Calu3 (cell line): Measurements from ENCODE around the gene ITIH4. TPM values are rescaled to one million over a fixed set of nuclear protein-coding genes. Genes with fewer than 3 reads are reported as not detected.

ENCODE experiments used
- BruUV-seq: library from RNA; stranded (reverse); fragments of 400-500 nt; replicated peaks from 2 replicates; lab custom pipeline; 2021; lab: Mats Ljungman, UMichigan
- CTCF ChIA-PET: fragments of 300-600 bp; sonication (Branson Sonifier 250); formaldehyde crosslinking; loops from one replicate; lab custom pipeline; 2022; ENCODE audit warnings: antibody characterized with exemption; lab: Charles Lee
- DNase-seq: peaks from one replicate; pipeline ENCODE4 v3.0.0; 2022
- H3K27ac Mint-ChIP-seq: one replicate; pipeline ENCODE4 v1.8.0; 2022; ENCODE audit warnings: mixed read lengths; ENCODE audit not compliant: unreplicated experiment
- H3K27me3 Mint-ChIP-seq: one replicate; pipeline ENCODE4 v1.8.0; 2022; ENCODE audit warnings: mixed read lengths; ENCODE audit not compliant: unreplicated experiment
- H3K36me3 Mint-ChIP-seq: one replicate; pipeline ENCODE4 v1.8.0; 2022; ENCODE audit warnings: mild to moderate bottlenecking, moderate library complexity, mixed read lengths; ENCODE audit not compliant: insufficient read depth, unreplicated experiment
- H3K4me1 Mint-ChIP-seq: one replicate; pipeline ENCODE4 v1.8.0; 2022; ENCODE audit warnings: mild to moderate bottlenecking, low read depth, mixed read lengths; ENCODE audit not compliant: unreplicated experiment
- H3K4me3 Mint-ChIP-seq: one replicate; pipeline ENCODE4 v1.8.0; 2022; ENCODE audit warnings: mild to moderate bottlenecking, low read depth, moderate library complexity, mixed read lengths; ENCODE audit not compliant: unreplicated experiment
- H3K9me3 Mint-ChIP-seq: one replicate; pipeline ENCODE4 v1.8.0; 2022; ENCODE audit warnings: low read depth, mixed read lengths; ENCODE audit not compliant: unreplicated experiment
- intact Hi-C: fragments of 100-400 bp; cut with micrococcal nuclease; formaldehyde crosslinking; loops from one replicate; pipeline ENCODE4 v1.10.0; 2022; ENCODE audit not compliant: unreplicated experiment
- total RNA-seq: library from RNA; stranded (reverse); gene quantifications from 2 replicates; pipeline ENCODE4 v1.2.3, GENCODE V29; 2022
- TF ChIP-seq, protein P1 (sequence below): fragments of 200-600 bp; IDR thresholded peaks from one replicate; pipeline ENCODE4 v1.8.0; 2022; ENCODE audit warnings: antibody characterized with exemption; ENCODE audit not compliant: unreplicated experiment

The ITIH4 gene
- total RNA-seq, 1 experiment from 2014 or later: 3.0 TPM

DNA sequence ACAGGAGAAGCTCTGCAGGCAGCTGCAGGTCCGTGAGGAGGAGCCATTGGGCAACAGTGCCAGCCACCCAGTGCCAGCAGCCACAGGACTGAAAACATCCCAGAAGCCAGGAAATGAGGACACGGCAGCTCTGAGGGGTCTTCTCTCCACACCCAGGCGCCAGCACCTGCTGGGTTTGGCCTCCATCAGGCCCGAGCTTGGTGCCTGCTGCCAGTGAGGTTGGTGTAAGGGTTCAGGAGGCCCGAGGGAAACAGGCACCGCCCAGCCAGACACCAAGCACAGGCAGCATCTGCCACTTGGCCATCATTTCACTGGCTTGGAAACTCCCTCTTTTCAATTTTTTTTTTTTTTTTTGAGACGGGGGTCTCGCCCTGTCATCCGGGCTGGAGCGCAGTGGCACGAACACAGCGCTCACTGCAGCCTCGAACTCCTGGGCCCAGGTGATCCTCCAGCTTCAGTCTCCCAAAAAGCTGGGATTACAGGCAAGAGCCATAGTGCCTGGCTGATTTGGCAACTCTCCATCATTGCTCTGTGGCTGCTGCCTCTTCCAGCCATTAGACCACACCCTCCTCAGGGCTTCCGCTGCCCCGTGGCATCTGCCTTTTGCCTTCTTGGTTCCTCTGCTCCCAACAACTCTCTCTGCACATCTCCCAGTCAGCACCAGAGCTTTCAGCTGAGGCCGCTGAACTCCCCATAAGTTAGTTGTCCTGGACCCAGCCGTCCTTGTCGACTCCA lies 37.3 kb downstream of the ITIH4 start:
- Mint-ChIP-seq H3K27me3 (peaks cover 55% of the 10 kb centered on the region), H3K36me3 (no peaks in the 10 kb centered on the region), H3K4me1 (no peaks in the 10 kb centered on the region), H3K9me3 (no peaks in the 10 kb centered on the region), H3K4me3 (no peak overlapping the region), H3K27ac (no peak overlapping the region)
- intact Hi-C loops: no loop called here
- no TSS peak for BruUV-seq
- DNase-seq: no peak
- CTCF ChIA-PET: interaction anchor here (0.7 to 1.2 kb wide), 3 partner anchors 15 to 44 kb away, joined by 3 to 4 read pairs (median 4); partner anchors contain the start of genes ITIH1 and NEK4
- TF ChIP-seq, protein P1, sequence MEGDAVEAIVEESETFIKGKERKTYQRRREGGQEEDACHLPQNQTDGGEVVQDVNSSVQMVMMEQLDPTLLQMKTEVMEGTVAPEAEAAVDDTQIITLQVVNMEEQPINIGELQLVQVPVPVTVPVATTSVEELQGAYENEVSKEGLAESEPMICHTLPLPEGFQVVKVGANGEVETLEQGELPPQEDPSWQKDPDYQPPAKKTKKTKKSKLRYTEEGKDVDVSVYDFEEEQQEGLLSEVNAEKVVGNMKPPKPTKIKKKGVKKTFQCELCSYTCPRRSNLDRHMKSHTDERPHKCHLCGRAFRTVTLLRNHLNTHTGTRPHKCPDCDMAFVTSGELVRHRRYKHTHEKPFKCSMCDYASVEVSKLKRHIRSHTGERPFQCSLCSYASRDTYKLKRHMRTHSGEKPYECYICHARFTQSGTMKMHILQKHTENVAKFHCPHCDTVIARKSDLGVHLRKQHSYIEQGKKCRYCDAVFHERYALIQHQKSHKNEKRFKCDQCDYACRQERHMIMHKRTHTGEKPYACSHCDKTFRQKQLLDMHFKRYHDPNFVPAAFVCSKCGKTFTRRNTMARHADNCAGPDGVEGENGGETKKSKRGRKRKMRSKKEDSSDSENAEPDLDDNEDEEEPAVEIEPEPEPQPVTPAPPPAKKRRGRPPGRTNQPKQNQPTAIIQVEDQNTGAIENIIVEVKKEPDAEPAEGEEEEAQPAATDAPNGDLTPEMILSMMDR: no peak

GRCh38 chr3:52792413-52792812 lies 38.1 kb downstream of the ITIH4 start:
- intact Hi-C loops: no loop called here
- no peaks in the 10 kb centered on the region for H3K4me1 Mint-ChIP-seq
- TF ChIP-seq, protein P1: no peak
- H3K27ac Mint-ChIP-seq: no peak overlapping the region
- peaks cover 63% of the 10 kb centered on the region for H3K27me3 Mint-ChIP-seq
- no peaks in the 10 kb centered on the region for H3K36me3 Mint-ChIP-seq
- DNase-seq: no peak
- CTCF ChIA-PET: interaction anchor here (1.0 to 1.2 kb wide), 2 partner anchors 15 to 21 kb away, joined by 3 to 4 read pairs; partner anchors contain the start of genes ITIH1 and NEK4
- H3K9me3 Mint-ChIP-seq: no peaks in the 10 kb centered on the region
- no peak overlapping the region for H3K4me3 Mint-ChIP-seq
- BruUV-seq: no TSS peak

DNA sequence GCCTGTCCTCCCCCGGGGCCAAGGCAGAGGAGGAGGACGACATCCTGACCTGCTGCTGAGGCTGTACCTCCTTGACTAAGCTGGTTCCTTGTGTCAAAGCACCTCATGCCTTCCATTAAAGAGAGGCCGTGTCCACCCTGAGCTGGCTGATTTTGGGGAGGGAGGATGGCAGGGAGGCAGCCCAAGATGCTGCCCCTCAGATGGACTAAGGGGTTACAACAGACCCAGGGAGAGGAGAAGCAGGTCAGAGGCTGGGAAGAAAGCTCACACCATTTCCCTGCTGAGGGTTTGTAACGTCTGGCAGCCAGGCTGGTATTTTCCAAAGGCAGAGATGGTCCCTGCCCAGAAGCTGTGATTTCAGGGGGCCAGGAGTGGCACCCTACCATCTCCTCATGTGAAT lies 38.5 kb downstream of the ITIH4 start:
- intact Hi-C loops: no loop called here
- Mint-ChIP-seq H3K27ac (no peak overlapping the region), H3K9me3 (no peaks in the 10 kb centered on the region), H3K4me3 (no peak overlapping the region), H3K27me3 (peaks cover 67% of the 10 kb centered on the region), H3K4me1 (no peaks in the 10 kb centered on the region), H3K36me3 (no peaks in the 10 kb centered on the region)
- no peak for DNase-seq
- BruUV-seq: no TSS peak
- TF ChIP-seq, protein P1: no peak
- CTCF ChIA-PET: interaction anchor here (1.0 to 1.2 kb wide), 2 partner anchors 14 to 21 kb away, joined by 3 to 4 read pairs; partner anchors contain the start of genes ITIH1 and NEK4

DNA sequence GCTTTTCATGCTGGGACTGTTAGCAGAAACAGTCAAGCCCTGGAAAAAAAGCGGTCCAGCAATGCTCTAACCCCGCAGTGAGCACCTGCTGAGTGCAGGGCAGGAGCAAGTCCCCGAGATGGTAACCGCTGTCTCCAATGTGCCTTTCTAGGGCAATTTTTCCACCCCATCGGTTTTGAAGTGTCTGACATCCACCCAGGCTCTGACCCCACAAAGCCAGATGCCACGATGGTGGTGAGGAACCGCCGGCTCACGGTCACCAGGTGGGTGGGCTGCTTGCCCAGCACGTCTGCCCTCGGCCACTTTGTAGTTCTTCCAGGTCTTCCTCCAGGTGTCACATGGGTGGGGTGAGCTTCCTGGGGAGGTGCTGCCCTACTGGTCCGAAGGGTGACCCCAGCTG lies 39.1 kb downstream of the ITIH4 start:
- TF ChIP-seq, protein P1: no peak
- Mint-ChIP-seq H3K36me3 (no peaks in the 10 kb centered on the region), H3K4me1 (no peaks in the 10 kb centered on the region), H3K9me3 (no peaks in the 10 kb centered on the region), H3K27ac (no peak overlapping the region), H3K4me3 (no peak overlapping the region), H3K27me3 (peaks cover 73% of the 10 kb centered on the region)
- no peak for DNase-seq
- no TSS peak for BruUV-seq
- intact Hi-C loops: no loop called here
- CTCF ChIA-PET: no interaction called here
